Brain microvascular endothelial cell (primary cell): ENCODE data around the gene ZNF232.
"Not testable (repeated sequence)": the region's sequence is repeated elsewhere in the genome, so short reads cannot be mapped to it uniquely, and the experiment has no call there.

Experiments used
- DNase-seq: peaks from one replicate; pipeline ENCODE4 v3.0.0-alpha.2; 2020
- H3K27ac ChIP-seq: fragments of 250-450 bp; sonication (Bioruptor Pico); 2 replicates; pipeline ENCODE4 v1.5.1; 2020; ENCODE audit warnings: mild to moderate bottlenecking, moderate library complexity
- H3K27me3 ChIP-seq: fragments of 250-450 bp; sonication (Bioruptor Pico); replicated peaks from 2 replicates; pipeline ENCODE4 v1.5.1; 2020; ENCODE audit warnings: mild to moderate bottlenecking
- H3K36me3 ChIP-seq: fragments of 250-450 bp; sonication (Bioruptor Pico); replicated peaks from 2 replicates; pipeline ENCODE4 v1.5.1; 2020; ENCODE audit warnings: mild to moderate bottlenecking
- H3K4me3 ChIP-seq: 2 replicates; pipeline ENCODE4 v1.5.1; 2011; ENCODE audit warnings: low read depth, mild to moderate bottlenecking, control low read depth, low read length, moderate library complexity
- in situ Hi-C: cut with HindIII; loops from 2 replicates; pipeline ENCODE4 v1.10.0; 2017; ENCODE audit warnings: low sequenced_read_pairs, low pct_ligation_motif_present
- TF ChIP-seq, protein P1 (sequence below): IDR thresholded peaks from 2 replicates; pipeline ENCODE4 v1.5.1; 2011; ENCODE audit warnings: low read depth, mild to moderate bottlenecking, moderate library complexity, low read length, control low read depth, inconsistent platforms; ENCODE audit errors: missing control alignments

ZNF232 gene

GRCh38 chr17:5077781-5078105 is 33.9 kb downstream of the ZNF232 start:
- Histone ChIP-seq H3K27me3 (no peaks in the 10 kb centered on the region), H3K4me3 (peak overlapping the region; percentile 68), H3K27ac (no peak overlapping the region), H3K36me3 (no peaks in the 10 kb centered on the region)
- in situ Hi-C loops = no loop called here
- TF ChIP-seq, protein P1, sequence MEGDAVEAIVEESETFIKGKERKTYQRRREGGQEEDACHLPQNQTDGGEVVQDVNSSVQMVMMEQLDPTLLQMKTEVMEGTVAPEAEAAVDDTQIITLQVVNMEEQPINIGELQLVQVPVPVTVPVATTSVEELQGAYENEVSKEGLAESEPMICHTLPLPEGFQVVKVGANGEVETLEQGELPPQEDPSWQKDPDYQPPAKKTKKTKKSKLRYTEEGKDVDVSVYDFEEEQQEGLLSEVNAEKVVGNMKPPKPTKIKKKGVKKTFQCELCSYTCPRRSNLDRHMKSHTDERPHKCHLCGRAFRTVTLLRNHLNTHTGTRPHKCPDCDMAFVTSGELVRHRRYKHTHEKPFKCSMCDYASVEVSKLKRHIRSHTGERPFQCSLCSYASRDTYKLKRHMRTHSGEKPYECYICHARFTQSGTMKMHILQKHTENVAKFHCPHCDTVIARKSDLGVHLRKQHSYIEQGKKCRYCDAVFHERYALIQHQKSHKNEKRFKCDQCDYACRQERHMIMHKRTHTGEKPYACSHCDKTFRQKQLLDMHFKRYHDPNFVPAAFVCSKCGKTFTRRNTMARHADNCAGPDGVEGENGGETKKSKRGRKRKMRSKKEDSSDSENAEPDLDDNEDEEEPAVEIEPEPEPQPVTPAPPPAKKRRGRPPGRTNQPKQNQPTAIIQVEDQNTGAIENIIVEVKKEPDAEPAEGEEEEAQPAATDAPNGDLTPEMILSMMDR = no peak
- no peak for DNase-seq

- in situ Hi-C loops, DNase-seq, H3K27ac ChIP-seq, H3K36me3 ChIP-seq, H3K27me3 ChIP-seq, H3K4me3 ChIP-seq: not testable (repeated sequence)
Observed at GRCh38 chr17:5077275-5077674, 34.4 kb downstream of the ZNF232 start.

- H3K27ac ChIP-seq, H3K27me3 ChIP-seq, in situ Hi-C loops, H3K36me3 ChIP-seq, H3K4me3 ChIP-seq, DNase-seq: not testable (repeated sequence)
Observed at GRCh38 chr17:5075472-5075871, 36.2 kb downstream of the ZNF232 start.

DNA sequence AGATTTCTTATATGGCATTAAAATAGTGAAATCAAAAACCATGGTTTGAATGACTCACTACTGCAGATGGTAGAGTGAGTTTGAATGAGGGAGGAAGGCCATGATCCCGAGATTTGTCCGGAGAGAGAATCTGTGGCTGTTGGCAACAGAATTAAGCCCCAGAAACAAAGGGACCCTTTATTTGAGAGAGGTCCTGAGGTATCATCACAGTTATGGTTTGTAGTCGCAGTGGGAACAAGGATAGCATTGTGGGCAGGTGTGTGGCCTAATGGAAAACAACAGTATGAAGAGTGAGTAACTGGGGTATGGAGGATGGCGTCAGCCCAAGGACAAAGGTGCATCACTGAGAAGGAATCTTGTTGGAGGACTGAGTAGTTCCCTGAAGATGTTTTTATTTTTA is 42.0 kb downstream of the ZNF232 start:
- Histone ChIP-seq H3K36me3 (no peaks in the 10 kb centered on the region), H3K27ac (no peak overlapping the region), H3K27me3 (no peaks in the 10 kb centered on the region), H3K4me3 (no peak overlapping the region)
- in situ Hi-C loops = no loop called here
- no peak for DNase-seq
- TF ChIP-seq, protein P1 = no peak

DNA sequence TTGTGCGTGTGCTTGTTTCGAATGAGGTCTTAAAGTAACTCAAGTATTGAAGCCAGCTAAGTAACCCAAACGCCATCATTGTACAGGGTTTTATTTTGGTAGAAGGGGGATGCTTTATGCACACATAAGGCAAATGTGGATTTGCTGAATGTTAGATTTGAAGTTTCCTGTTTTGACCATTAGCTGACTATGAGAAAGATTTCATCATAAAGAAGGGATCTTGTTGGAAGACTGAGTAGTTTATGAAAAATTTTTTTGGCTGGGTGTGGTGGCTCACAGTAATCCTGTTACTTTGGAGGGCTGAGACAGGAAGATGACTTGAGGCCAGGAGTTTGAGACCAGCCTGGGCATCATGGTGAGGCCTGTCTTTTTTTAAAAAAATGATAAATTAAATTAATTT is 43.4 kb downstream of the ZNF232 start:
- H3K27ac ChIP-seq = no peak overlapping the region
- in situ Hi-C loops = no loop called here
- DNase-seq = no peak
- H3K4me3 ChIP-seq = no peak overlapping the region
- no peaks in the 10 kb centered on the region for H3K27me3 ChIP-seq
- no peaks in the 10 kb centered on the region for H3K36me3 ChIP-seq
- TF ChIP-seq, protein P1 = no peak

GRCh38 chr17:5065227-5065744 is 46.4 kb downstream of the ZNF232 start:
- Histone ChIP-seq H3K36me3 (no peaks in the 10 kb centered on the region), H3K4me3 (no peak overlapping the region), H3K27me3 (no peaks in the 10 kb centered on the region), H3K27ac (no peak overlapping the region)
- no peak for DNase-seq
- in situ Hi-C loops = no loop called here
- TF ChIP-seq, protein P1 = no peak
